PC-3 (cell line): Measurements from ENCODE around the gene OTUD3.
"Not testable (repeated sequence)": the region's sequence is repeated elsewhere in the genome, so short reads cannot be mapped to it uniquely, and the experiment has no call there.

Source experiments
- CTCF ChIP-seq: fragments of 300-600 bp; sonication (generic); conservative IDR thresholded peaks from 2 replicates; pipeline ENCODE4 v1.5.1; 2017; ENCODE audit warnings: antibody characterized with exemption, low read depth, mild to moderate bottlenecking, low read length
- EZH2 ChIP-seq: fragments of 300-600 bp; sonication (generic); IDR thresholded peaks from one replicate; pipeline ENCODE4 v1.6.1; 2017; ENCODE audit warnings: antibody characterized with exemption, mild to moderate bottlenecking, low read length; ENCODE audit not compliant: unreplicated experiment
- EZH2phosphoT487 ChIP-seq: fragments of 300-600 bp; sonication (generic); IDR thresholded peaks from 2 replicates; pipeline ENCODE4 v1.6.1; 2018; ENCODE audit warnings: mild to moderate bottlenecking, antibody characterized with exemption, low read length, borderline replicate concordance

- not testable (repeated sequence) for TF ChIP-seq EZH2phosphoT487, CTCF, EZH2
Observed at GRCh38 chr1:19880841-19881240, 1.4 kb upstream of the OTUD3 start.
